Neural progenitor cell (in vitro differentiated cells): ENCODE results near the gene PITRM1.

Experiments used
- CTCF ChIP-seq: fragments of 200-600 bp; sonication (generic); IDR thresholded peaks from 2 replicates; pipeline ENCODE4 v1.5.1; 2017; ENCODE audit warnings: antibody characterized with exemption, mild to moderate bottlenecking
- EZH2 ChIP-seq: fragments of 200-600 bp; sonication (generic); IDR thresholded peaks from 2 replicates; pipeline ENCODE4 v1.6.1; 2017; ENCODE audit warnings: antibody characterized with exemption, mild to moderate bottlenecking, moderate library complexity
- EZH2phosphoT487 ChIP-seq: fragments of 200-600 bp; sonication (generic); IDR thresholded peaks from 2 replicates; pipeline ENCODE4 v1.6.1; 2017; ENCODE audit warnings: antibody characterized with exemption

GRCh38 chr10:3198900-3199299 is 26.3 kb upstream of the PITRM1 start:
- TF ChIP-seq CTCF: no peak
- TF ChIP-seq EZH2: no peak
- no peak for TF ChIP-seq EZH2phosphoT487
